GM19372 (cell line): ENCODE results near the gene MAT2B.

Experiments used
- ATAC-seq: cut with Tn5 transposase; IDR thresholded peaks from one replicate; pipeline ENCODE4 v1.9.1; 2021; ENCODE audit warnings: mild to moderate bottlenecking, low read depth, moderate library complexity; ENCODE audit not compliant: unreplicated experiment

MAT2B gene

DNA sequence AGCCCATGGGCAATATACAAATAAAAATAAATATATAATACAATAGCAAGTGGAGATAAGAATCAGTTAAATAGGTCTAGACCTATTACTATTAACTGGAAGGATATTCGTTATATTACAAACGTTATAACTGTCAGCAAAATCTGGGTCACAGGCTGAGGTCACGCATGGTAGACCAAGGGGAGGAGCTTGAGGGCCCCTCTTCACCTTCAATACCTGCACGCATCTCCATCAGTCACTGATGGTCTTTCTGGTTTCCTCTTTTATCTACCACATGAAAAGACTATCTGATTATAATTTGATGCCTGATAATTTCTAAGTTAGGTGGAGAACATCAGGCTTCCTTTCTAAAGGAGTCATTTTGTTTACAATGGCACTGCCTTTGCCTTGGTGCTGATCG lies 43.2 kb downstream of the MAT2B start:
- no peak for ATAC-seq

DNA sequence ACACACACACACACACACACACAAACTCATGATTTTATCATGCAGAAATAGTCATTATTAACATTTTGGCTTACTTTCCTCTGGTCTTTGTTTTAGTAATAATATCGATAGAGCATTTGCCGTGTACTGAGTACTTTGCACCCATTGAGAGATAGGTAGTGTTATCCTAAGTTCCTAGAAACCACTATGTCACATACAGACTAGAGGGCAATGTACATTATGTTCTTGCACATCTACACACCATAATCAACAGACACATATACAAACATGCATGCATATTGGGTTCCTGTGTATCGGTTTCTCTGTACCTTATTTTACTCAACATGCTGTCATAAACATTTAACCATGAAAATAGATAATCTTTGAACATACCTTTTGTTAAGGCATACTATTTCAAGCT lies 45.7 kb downstream of the MAT2B start:
- ATAC-seq: no peak

DNA sequence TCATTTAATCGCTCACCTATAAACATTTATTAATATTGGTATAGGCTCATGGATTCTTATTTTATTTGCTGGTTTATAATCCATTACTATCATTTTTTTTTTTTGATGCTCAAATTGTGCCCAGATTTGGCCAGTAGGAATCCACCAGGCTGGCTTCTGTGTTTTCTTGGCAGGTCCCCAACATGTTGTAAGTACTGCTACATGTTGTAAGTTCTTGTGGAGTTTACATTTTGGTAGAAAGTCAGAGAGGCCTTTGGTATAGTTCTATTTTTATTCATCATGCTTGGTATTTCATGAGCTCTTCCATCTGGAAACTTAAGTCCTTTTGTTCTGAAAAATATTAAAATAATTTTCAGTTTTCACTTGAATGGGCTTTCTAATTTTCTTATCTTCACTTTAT lies 47.1 kb downstream of the MAT2B start:
- ATAC-seq: no peak

DNA sequence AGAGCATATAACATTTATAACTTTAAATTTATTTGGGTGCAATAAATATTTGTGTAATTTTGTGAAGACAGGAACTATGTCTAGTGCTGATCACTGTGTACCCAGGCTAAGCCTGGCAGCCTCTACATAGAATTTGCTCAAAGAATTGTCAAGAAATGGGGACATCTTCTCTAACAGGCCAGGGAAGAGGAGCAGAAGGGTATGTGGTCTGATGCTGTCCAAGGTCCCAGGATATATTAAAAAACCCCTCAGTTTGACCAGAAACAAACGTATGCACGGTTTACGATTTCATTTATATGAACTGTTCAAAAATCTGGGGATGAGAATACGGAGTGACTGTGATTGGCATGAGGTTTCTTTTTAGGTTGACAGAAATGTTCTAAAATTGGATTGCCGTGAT lies 55.9 kb downstream of the MAT2B start:
- ATAC-seq: no peak

DNA sequence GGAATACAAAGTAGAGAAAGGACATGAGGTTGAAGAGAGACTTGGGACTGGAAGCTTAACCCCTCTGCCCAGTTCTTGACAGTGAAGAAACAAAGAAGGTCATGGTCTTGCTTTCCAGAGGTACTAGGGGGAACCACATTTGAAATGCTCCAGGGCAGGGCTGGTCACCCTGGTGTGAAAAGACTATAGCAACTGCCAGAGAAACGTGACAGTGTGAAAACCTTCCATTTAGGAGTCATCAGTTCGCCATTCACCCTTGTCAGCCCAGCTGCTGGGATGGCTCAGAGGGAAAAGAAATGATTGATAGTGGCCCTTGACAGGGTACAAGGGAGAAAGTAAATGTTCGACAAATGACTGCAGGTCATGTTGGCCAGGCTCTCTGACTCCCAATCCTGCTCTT lies 56.7 kb downstream of the MAT2B start:
- no peak for ATAC-seq

DNA sequence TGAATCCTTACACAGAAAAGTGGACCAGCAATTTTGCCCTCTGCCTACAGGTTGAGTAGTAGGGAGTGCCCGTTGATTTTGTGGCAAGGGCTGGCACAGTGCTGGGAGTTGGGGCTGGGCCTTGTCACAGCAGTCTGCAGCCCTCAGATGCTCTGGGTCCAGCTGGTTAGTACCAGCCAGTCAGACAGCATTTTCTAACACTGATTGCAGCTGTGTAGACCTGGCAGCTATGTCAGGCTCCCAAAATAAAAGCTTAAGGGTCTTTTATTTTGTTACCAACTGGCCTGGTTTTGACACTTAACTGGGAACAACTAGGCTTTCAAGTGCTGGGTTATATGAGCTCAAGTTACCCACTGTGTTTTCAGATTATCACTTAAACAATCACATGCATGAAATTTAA lies 57.7 kb downstream of the MAT2B start:
- ATAC-seq: no peak

DNA sequence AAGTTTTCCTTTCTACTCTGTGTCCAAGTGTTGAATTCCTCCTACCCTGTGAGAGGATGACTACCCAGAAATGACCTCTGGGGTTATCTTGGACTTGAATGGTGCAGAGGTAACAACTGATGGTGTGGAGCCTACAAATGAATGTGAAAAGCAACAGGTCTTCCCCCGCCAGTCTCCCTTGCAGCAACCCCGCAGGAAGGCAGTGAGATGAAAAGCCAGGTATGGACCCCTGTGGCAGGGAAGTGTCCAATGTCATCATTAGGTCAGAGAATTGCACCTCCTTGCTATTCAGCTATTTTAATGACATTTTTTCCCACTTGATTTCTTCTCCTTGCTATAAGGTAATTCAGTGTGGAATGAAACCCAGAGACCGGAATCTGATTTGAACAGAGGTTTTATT lies 58.5 kb downstream of the MAT2B start:
- no peak for ATAC-seq

DNA sequence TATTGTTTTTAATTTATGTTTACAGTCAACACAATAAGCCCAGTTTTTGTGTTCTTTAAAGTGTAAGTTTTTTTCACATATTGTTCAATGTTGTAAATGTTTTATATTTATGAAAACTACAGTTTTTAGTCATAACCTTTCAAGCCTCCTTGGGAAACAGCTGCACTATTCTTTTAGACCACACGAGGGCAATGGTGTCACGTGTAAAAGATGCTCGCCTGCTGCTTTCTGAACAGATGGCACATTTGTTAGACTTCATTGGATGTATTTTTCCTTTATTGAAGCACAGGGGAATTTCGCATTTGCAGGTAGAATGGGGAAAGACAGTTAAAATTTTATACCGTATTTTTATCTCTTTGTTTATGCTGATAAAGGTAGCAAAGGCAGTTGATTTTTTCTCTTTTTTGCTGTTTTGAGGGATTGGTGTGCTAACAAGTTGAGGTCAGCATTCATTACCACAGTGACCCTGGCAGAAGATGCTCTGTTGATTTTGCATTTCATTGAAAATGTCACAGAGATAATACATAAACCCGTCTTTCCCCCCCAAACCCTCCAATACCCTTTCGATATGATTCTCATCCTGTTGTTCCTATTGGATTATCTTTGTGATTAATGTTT lies 59.0 kb downstream of the MAT2B start:
- no peak for ATAC-seq

DNA sequence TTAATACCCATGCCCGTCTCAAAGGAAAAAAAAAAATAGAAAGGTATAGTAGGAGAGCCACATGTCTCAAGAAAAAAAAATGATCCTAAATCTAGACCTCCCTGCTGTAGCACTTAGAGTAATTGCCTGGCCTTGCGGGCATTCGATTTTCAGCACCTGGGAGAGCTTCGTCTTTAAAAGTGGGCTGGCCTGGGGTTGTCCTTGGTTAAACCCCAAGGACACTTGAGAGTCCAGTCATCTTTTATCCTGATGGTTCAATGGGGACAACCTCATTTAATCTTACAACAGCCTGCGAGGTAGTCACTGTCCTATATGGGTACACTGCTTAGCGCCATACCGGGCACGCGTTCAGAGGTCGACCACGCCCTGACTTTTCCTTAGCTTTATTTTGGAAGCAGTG lies 60.1 kb downstream of the MAT2B start:
- ATAC-seq: peak; percentile 14

DNA sequence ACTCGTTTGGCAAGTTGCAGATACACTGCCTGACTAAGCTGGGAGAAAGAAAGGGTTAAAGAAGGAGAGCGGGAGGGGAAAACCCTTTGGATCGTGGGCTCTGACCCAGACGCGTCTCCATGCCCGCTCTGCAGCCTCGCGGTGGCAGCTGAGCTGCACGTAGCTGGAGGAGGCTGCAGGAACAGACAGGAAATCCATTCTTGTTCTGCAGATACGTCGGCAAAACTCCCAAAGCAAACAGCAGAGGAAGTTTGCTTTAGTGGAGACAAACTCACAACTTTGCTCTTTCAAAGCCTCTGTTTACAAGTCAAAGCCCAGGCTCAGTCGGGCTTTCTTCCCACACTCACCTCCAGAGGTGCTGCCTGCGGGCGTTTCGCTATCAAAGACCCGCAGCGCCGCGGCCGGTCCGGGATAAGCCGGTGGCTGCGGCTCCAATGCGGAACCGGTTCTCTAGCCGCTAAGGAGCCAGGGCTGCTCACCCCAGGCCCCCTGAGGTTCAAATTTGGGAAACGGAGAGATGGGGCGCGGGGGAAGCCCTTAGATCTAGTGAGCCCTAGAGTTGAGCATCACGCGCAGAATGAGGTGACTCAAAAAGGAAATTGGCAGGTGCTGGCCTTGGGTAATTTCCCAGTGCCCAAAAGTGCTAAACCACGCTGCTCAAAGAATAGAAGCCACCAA lies 60.7 kb downstream of the MAT2B start:
- ATAC-seq: peak; percentile 45

DNA sequence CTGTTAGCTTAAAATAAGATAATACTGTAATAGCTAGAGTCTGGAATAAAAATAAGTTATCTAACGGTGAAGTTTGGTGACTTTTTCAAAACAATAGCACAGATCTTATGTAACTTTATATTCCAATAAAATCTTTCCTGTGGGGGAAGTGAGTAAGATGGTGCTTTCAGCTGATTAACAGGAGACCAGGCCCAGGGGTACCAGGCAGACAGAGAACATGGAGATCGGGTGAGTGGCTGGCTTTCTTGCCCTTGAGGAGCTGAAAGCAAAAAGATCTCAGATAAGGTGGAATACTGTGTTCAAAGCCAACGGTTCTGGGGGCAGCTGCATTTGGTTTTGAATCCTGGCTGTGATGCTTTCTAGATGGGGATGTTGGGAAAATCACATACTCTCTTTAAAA lies 61.3 kb downstream of the MAT2B start:
- ATAC-seq: no peak

DNA sequence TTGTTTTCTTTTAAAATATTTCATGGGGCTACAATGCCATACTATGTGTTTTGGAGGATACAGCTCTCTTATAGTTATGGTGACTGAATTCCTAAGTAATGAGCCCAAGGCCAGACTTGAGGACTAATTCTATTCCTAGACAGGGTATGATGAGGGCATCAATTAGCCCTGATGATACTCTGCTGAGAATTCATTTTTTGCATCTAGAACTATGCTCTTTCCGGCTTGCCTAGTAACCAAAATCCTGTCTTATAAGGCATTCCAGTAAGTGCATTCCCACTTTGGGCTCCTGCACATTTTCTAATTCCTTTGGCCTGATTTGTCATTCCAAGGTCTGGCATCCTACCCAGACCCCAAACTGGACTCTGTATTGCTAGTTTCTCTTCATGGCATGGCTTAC lies 62.4 kb downstream of the MAT2B start:
- ATAC-seq: no peak
